HG02623 (cell line): ENCODE data around the gene ACSBG1.

Experiments used
- ATAC-seq: cut with Tn5 transposase; IDR thresholded peaks from one replicate; pipeline ENCODE4 v1.9.1; 2021; ENCODE audit warnings: moderate library complexity; ENCODE audit not compliant: unreplicated experiment

ACSBG1 gene

DNA sequence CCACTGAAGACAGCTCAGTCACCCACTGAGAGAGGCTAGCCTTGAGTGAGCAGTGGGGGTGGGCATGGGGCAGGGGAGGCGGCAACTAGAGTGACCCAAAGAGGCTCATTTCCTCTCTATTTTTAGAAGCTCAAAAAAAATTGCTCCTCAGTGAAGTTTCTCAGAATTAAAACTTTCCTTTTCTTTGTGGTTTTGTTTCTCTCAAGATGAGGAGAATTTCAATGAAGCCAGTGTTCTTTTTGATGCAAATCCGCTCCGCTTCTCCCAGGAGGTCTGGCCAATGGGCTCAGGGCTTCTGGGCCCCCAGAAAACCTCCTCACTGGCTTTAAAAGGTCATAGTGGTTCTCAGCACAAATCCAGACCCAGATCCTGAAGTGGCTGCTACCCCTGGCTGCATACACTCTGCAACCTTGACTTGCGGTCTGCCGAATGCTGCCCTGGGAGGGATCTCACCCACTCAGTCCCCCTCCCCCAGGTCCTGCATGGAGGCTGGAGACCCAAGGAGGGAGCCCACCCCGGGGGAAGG is at the start of gene ACSBG1:
Gene ACSBG1, minus strand, starts transcription at position 51 of the 526 bp plus-strand sequence. CDS start 64 bp downstream, outside the sequence.
- ATAC-seq, result no peak

GRCh38 chr15:78282324-78282723 is 48.0 kb upstream of the ACSBG1 start:
- no peak for ATAC-seq

DNA sequence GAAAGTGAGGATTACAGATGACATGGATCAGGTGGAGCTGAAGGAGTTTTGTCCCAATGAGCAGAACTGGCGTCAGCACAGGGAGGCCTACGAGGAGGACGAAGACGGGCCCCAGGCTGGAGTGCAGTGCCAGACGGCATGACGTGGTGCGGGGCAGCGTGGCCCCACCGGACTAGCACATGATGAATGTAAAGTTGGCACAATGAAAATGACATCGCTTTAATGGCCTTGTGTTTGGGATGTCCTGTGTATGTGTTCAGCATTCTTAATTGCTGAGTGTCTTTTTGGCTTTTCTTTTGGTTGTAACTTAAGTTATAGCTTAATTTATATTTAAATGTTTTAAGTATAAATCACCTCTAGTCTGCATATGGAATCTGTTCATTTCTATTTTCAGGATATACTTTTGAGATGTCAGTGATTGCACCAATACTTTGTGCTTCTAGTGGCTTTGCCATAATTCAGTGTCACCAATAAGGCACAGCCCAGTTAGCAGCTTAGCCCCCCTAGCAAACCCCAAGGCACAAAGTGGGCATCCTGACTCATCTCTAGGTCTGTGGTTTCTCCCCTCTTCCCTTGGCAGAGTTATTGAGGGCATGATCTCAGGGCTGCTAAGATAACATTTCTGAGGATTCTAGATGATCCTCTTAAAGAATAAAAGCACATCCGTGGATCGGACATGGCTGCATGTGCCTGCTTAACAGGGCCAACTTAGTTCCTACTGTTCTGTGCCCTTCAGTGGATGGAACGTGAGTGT is 46.1 kb upstream of the ACSBG1 start:
- no peak for ATAC-seq

GRCh38 chr15:78276064-78276943 is 41.9 kb upstream of the ACSBG1 start:
- no peak for ATAC-seq

DNA sequence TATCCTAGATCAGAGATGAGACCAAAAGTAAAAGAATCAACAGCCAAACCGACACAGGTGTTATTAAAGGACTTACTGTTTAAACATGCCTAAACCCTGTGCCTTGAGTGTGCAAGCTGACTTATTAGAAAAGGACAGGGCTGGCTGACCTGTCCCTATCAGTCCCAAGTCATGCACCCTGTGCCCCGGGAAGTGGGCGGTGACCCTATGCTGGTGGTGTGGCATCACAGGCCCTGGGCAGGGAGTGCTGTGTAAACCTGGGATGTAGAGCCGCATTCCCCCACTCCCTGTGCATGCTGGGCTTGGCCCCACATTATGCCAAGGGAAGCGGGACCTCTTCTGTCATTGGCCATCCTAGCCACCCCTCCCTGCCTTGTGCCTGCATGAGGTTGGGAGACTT is 40.6 kb upstream of the ACSBG1 start:
- ATAC-seq, result no peak

DNA sequence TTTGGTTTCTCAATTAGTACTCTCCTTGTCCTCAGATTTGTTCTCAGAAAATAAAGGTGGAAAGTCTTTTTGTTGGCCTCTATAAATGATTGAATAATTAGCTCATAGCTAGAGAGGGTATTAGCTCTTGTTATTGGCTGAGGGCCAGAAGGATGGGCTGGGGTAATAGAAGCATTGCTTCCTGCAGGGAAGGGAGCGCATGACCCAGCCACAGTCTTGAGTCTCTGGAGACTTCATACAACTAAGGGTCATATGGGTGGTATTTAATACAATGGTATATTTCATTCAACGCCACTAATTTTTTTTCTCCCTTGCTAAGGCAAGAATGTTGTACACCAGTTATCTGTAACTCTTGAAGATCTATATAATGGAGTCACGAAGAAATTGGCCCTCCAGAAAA is 38.4 kb upstream of the ACSBG1 start:
- ATAC-seq, result no peak

DNA sequence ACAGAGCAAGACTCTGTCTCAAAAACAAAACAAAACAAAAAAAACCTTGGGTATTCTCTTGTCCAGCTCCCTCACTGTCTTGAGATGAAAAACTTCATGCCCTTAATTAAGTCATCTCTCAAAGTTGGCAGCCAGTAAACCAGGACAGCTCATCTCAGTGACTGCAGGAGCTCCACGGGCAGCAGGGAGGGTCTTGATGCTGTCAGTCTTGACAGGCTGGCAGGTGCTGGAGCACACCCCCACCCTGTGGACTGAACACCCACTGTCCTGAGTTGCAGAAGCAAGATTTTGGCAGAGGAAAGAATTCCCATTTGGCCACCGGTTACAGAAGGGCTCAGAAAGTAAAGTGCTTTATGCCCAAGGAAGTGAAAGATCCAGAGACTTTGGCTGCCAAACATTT is 38.0 kb upstream of the ACSBG1 start:
- ATAC-seq, result no peak

GRCh38 chr15:78266806-78267205 is 32.4 kb upstream of the ACSBG1 start:
- ATAC-seq, result no peak

GRCh38 chr15:78266229-78266628 is 31.9 kb upstream of the ACSBG1 start:
- ATAC-seq, result no peak

- ATAC-seq, result no peak
These were observed 31.4 kb upstream of the ACSBG1 start for GRCh38 chr15:78265752-78266224.

DNA sequence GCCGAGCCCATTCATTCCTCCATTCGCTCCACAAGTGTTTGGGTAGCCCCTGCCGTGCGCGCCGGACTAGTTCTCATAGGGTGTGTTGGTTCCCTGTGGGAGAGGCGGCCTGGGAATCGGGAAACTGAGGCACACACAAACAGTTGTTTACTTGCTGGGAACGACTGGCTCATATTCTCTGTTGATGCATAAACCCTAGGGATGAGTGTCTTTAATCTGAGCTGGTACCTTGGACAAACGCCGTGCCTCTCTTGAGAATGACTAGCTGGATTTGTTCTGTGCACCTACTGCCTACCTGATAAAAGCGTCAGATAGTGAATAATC is 30.7 kb upstream of the ACSBG1 start:
- no peak for ATAC-seq

DNA sequence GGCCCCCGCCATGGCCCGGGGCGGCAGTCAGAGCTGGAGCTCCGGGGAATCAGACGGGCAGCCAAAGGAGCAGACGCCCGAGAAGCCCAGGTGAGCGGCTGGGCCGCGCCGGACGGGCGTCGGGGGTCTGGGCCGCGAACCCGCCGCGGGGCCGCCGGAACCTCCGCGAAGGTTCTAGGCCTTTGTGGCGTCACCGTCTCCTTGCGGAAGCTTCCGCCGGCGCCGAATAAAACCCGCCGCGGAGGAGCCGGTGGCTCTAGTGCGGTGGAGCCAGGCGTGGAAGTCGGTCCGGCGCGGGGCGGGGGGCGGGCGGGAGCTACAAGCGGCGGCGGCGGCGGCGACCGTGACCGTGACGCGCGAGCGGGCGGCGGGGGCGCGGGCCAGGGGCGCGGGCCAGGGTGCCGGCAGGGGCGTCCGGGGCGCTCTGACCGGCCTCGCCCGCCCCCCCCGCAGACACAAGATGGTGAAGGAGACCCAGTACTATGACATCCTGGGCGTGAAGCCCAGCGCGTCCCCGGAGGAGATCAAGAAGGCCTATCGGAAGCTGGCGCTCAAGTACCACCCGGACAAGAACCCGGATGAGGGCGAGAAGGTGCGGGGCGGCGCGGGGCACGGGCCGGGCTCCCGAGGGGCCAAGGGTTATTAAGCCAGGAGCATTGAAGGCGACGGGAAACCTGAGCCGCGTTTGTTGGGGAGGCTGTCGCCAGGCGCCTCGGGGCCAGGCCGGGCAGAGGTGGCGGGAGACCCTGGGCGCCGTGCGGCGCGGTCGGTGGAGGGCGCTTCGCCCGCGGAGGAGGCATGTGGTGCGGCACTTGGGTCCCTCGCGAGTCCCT is 30.2 kb upstream of the ACSBG1 start, which contains the start of gene DNAJA4:
Gene DNAJA4, plus strand, starts transcription at position 259 of the 833 bp plus-strand sequence. Its CDS starts 202 bp downstream, at position 461.
- ATAC-seq, result no peak

- no peak for ATAC-seq
These were observed 29.5 kb upstream of the ACSBG1 start for GRCh38 chr15:78263907-78264303.

- ATAC-seq, result no peak
These were observed 29.0 kb upstream of the ACSBG1 start for GRCh38 chr15:78263351-78263781.

- ATAC-seq, result no peak
These were observed 26.7 kb upstream of the ACSBG1 start for GRCh38 chr15:78261062-78261461.

DNA sequence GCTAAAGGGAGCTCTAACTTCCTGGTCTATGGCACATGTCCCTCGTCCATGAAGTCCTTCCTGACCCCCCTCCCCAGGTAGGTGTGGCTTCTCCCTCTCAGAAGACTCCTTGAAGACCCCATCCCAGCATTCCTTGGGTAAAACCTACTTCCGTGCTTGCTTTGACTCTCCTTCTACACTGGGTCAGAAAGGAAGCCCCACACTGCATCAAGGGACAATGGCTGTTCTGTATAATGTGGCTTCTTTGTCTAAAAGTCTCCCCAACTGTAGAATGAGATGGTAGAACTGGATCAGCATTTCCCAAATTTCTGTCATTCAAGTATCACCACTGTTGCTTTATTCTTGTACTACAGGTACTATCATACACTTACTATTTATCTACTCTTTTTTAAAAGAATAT is 26.1 kb upstream of the ACSBG1 start:
- ATAC-seq, result no peak

DNA sequence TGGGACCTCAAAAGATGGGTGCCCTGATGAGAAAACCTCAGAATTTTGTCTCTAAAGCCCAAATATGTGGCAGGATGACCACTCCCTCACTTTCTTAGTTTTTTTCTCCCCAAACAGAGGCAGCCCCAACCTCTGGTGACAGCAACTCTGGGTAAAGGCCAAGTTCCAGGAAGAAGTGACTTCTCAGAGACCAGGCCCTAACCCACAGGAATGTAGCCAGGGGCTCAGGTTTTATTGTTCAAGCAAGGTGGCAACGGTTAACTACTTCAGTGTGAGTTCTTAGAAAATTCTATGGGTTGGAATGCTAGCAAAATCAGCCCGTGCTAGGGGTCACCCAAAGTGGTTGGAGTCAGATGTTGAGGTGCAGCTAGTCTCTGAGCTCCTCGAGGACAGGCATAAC is 24.9 kb upstream of the ACSBG1 start:
- ATAC-seq, result no peak

GRCh38 chr15:78257681-78258080 is 23.3 kb upstream of the ACSBG1 start:
- ATAC-seq, result no peak

- no peak for ATAC-seq
These were observed 21.7 kb upstream of the ACSBG1 start for GRCh38 chr15:78256044-78256437.

DNA sequence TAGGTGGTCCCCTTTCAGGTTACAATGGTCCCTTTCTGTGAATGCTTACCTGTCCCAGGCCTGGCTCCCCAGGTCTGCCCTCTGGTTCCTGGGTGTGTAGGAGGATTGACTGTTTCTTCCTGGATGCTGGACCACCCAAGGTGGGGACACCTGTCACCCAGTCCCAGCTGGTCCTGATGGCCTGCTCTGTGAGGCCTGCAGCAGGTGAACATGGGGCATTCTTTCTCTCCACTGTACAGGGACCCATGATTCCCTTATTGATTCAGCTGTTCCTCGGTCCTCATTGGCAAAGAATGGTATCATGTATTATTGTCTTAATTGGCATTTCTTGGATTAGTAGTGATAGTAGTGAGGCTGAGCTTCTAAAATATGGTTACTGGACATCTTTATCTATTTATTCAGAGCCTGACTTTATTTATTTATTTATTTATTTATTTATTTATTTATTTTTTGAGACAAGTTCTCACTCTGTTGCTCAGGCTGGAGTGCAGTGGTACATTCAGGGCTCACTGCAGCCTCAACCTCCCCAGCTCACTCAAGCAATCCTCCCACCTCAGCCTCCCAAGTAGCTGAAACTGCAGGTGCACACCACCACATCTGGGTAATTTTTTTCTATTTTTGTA is 21.2 kb upstream of the ACSBG1 start:
- no peak for ATAC-seq
